Fibroblast of pulmonary artery (primary cell): Measurements from ENCODE around the gene EBLN1.

ENCODE experiments used
- DNase-seq: peaks from one replicate; pipeline ENCODE4 v3.0.0-alpha.2; 2010; ENCODE audit warnings: low read depth
- H3K4me3 ChIP-seq: replicated peaks from 2 replicates; pipeline ENCODE4 v1.5.1; 2011; ENCODE audit warnings: low read depth, mild to moderate bottlenecking, control low read depth, low read length, moderate library complexity
- TF ChIP-seq, protein P1 (sequence below): IDR thresholded peaks from 2 replicates; pipeline ENCODE4 v1.5.1; 2011; ENCODE audit warnings: mild to moderate bottlenecking, control low read depth, low read length, inconsistent platforms; ENCODE audit errors: missing control alignments

The EBLN1 gene

DNA sequence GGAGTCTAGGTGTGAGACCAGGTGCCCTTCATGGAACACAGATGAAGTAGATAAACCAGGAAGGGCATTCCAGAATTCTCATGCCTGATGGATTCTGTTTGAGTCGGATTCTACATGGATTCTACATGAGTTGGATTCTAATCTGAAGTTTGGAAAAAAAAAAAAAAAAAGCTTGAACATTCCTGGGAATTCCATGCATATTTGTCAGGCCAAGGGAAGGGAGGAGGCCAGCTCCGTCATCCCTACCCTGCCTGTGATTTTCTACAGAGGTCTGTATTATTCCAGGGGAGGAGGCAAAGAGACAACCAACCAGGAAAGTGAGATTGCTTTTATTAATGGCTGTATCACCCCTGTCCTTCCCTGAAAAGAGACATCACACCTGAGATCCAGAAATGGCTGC lies 27.8 kb upstream of the EBLN1 start:
- peak; percentile 79 for DNase-seq
- no peak overlapping the region for H3K4me3 ChIP-seq
- TF ChIP-seq, protein P1, sequence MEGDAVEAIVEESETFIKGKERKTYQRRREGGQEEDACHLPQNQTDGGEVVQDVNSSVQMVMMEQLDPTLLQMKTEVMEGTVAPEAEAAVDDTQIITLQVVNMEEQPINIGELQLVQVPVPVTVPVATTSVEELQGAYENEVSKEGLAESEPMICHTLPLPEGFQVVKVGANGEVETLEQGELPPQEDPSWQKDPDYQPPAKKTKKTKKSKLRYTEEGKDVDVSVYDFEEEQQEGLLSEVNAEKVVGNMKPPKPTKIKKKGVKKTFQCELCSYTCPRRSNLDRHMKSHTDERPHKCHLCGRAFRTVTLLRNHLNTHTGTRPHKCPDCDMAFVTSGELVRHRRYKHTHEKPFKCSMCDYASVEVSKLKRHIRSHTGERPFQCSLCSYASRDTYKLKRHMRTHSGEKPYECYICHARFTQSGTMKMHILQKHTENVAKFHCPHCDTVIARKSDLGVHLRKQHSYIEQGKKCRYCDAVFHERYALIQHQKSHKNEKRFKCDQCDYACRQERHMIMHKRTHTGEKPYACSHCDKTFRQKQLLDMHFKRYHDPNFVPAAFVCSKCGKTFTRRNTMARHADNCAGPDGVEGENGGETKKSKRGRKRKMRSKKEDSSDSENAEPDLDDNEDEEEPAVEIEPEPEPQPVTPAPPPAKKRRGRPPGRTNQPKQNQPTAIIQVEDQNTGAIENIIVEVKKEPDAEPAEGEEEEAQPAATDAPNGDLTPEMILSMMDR, result no peak

DNA sequence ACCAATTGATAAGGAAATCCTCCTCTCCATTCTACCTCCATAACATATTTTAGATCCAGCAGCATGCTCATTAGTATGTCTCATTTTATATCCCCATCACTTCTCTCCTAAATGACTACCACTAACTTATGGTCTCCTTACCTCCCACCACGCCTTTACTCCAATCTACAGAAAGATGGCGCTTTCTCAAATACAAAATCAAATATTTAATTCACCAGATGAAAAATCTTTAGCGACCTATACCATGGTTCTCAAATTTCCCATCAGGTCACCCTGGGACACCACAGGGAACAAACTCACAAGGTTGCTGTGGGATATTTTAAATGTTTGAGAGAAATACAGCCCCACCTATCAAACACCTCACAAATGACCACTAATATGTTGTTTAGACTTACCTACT lies 27.0 kb upstream of the EBLN1 start:
- TF ChIP-seq, protein P1, result no peak
- H3K4me3 ChIP-seq, result no peak overlapping the region
- DNase-seq, result no peak

DNA sequence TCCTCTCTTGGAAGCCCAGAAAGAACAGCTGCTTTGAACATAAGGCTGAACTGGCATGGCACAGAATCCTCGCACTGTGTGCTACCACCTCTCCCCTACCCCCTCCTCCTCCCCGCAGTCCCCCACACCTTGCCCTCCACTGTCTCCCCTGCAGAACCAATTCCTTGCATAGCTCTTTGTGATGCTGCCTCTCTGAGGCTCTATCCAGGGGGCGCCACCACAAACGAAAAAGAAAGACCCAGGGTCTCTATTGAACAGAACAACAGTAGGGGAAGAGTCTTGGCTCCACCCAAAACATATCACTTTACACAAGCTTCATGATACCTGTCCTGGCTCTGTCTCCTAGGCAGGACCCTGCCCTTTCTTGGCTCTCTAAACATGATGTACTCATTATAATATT lies 26.2 kb upstream of the EBLN1 start:
- H3K4me3 ChIP-seq, result no peak overlapping the region
- TF ChIP-seq, protein P1, result peak; percentile 5
- no peak for DNase-seq

DNA sequence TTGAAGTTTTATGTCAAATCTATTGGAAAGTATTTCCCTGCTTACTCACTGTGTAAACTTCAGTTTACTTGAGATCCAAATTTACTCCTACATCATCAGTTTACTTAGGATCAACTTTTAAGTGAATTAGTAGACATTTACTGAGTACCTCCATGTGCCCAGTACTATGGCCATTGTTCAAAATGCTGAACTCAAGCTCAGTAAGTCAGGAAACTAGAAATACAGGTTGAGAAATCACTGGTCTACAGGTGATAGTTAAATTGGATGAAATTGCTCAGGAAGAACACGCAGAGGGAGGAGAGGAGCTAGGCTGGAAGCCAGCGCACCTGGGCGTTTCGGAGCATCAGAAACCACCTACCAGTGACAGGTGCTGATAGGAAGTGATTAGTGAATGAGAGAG lies 25.5 kb upstream of the EBLN1 start:
- H3K4me3 ChIP-seq, result no peak overlapping the region
- no peak for DNase-seq
- TF ChIP-seq, protein P1, result no peak

DNA sequence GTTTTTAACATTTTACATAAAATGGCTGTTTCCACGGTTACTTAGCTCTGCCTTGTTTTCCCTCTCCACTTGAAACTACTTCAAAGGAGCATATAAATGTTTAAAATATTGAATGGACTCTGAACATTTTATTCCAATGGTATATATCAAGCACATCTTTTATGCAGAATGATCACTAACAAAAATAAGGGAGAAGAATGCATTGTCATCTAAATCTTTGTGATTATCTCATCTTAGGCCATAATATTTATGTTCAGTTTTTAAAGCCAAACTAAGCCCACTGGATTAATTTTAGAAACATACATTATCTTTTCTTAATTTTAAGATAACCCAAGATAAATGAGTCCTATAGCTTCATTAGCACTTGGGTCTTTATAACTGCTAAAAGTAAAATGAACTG lies 13.4 kb upstream of the EBLN1 start:
- no peak for DNase-seq
- TF ChIP-seq, protein P1, result no peak
- H3K4me3 ChIP-seq, result no peak overlapping the region

DNA sequence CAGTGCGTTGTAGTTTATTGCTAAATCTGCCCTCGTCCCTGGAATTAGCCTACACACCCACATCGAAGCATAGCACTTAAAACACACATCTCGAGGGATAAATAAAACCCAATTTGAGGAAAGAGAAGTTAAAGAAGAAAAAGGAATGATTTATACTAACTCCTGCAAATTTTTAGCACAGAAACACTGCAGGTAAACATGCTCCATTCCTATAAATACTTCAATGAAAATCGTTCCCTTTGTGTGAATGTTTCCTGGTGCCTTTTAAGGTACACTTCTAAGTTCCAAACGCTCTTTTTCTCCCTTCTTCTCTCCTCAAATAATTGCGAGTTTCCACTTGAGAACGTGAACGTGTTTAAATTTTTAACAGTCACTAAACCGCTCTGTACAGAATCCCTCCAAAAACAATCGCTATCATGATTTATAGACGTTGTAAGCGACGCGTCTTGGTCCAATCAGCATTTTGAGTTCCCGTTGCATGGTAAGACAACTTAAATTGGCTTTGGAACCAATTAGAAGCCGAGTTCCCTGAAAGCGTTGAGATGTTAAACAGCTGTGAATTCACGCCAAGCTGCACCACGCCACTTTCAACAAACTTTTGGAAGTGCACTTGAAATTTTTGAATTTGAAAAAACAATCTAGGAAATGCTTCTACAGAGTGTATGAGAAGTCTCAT lies 12.5 kb upstream of the EBLN1 start:
- DNase-seq, result peak; percentile 77
- peak overlapping the region; percentile 68 for H3K4me3 ChIP-seq
- TF ChIP-seq, protein P1, result no peak

DNA sequence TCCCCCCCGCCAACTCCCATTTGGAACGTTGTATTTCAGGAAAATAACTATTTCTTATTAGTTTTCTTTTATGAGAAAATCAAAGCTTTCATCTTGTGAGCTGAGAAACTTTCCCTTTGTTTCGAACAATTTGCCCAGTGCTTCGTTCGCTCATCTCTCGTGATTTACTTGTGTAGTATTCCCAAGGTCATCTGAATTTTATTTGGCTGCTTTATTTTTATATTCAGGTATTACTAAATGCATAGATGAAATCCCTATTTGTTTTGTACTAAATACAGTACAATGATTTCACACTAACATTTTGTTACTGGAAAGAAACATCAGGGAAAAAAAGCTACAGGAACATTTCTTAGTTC lies 12.0 kb upstream of the EBLN1 start:
- peak; percentile 35 for DNase-seq
- TF ChIP-seq, protein P1, result no peak
- peak overlapping the region; percentile 68 for H3K4me3 ChIP-seq
